ENCODE results near the gene PTPN6. TPM values are rescaled to one million over a fixed set of nuclear protein-coding genes. Genes with fewer than 3 reads are reported as not detected.

Gene PTPN6
- total and polyA plus RNA-seq, 2 of the 8 experiments (the other 6 are each of a cell fraction or from before 2014, with no cell fraction given): 16.3 to 28.4 TPM

GRCh38 chr12:6959058-6959804, 8.1 kb downstream of the PTPN6 start:
- no peaks in the 10 kb centered on the region for H3K79me1 ChIP-seq (ENCODE audit: low read depth, low read length)
- H3K4me3 ChIP-seq (ENCODE audit: extremely low read depth in 1 of 4, insufficient read depth in 2 of 4, low read depth in 3 of 4, low read length in 4 of 4): no peak overlapping the region
- no peak overlapping the region for H4K5ac ChIP-seq (ENCODE audit: insufficient read length, low read depth, low read length)
- no peak for FAIRE-seq
- no peak overlapping the region for H2BK5ac ChIP-seq (ENCODE audit: low read depth, low read length)
- peak overlapping the region; percentile 15 for H4K91ac ChIP-seq (replicated peaks; ENCODE audit: insufficient read length, low read length)
- H3K36me3 ChIP-seq (ENCODE audit: control insufficient read depth in 2 of 4, insufficient read depth in 4 of 4, low read length in 3 of 4): no peaks in the 10 kb centered on the region; a peak in 1 of 8 replicates
- no peak overlapping the region for H2BK20ac ChIP-seq (ENCODE audit: low read length)
- no peak overlapping the region for H3K23ac ChIP-seq (ENCODE audit: insufficient read length)
- H3K56ac ChIP-seq (replicated peaks; ENCODE audit: insufficient read length, low read depth, low read length): no peak overlapping the region
- H3K23me2 ChIP-seq (ENCODE audit: low read depth, low read length): peaks cover 16% of the 10 kb centered on the region; the same call in 1 of the 2 replicates
- H3K18ac ChIP-seq (ENCODE audit: extremely low read depth, low read length): no peak overlapping the region
- no peak overlapping the region for H2AK5ac ChIP-seq (ENCODE audit: low read depth, low read length)
- no peak overlapping the region for H3K4me2 ChIP-seq (ENCODE audit: insufficient read depth in 1 of 2, low read depth in 2 of 2, low read length in 2 of 2)
- no peaks in the 10 kb centered on the region for H4K20me1 ChIP-seq (replicated peaks in 1 of 2; ENCODE audit: control insufficient read depth in 1 of 2, insufficient read depth in 2 of 2, low read length in 2 of 2)
- peaks cover 5 to 30% (median 22%) of the 10 kb centered on the region in 4 experiments for H3K4me1 ChIP-seq (replicated peaks in 1 of 4; ENCODE audit: control insufficient read depth in 3 of 4, insufficient read depth in 4 of 4, low read length in 3 of 4)
- H3K79me2 ChIP-seq (ENCODE audit: control insufficient read depth in 1 of 2, insufficient read depth in 2 of 2, low read length in 2 of 2): peaks cover 0 to 11% of the 10 kb centered on the region in 2 experiments; a peak in 2 of 4 replicates
- H2AFZ ChIP-seq (ENCODE audit: low read length): no peak overlapping the region
- no peaks in the 10 kb centered on the region for H3K27me3 ChIP-seq (replicated peaks in 1 of 4; ENCODE audit: control insufficient read depth in 3 of 4, extremely low read depth in 1 of 4, insufficient read depth in 3 of 4, low read length in 3 of 4)
- H3K9ac ChIP-seq (replicated peaks in 1 of 4; ENCODE audit: extremely low read depth in 1 of 4, low read depth in 3 of 4, low read length in 3 of 4): no peak overlapping the region
- H4K8ac ChIP-seq (ENCODE audit: extremely low read depth, insufficient read depth, low read length): no peak overlapping the region
- DNase-seq (ENCODE audit: low read depth in 1 of 2, low spot score in 2 of 2): no peak
- no peak overlapping the region for H2BK120ac ChIP-seq (replicated peaks; ENCODE audit: low read depth, low read length)
- no peak overlapping the region for H3K4ac ChIP-seq (replicated peaks; ENCODE audit: insufficient read length, low read depth, low read length)
- ChIA-PET CTCF (ENCODE audit: partially characterized antibody) (interaction anchor here (0.7 to 12.2 kb wide), 12 partner anchors 7 to 151 kb away, joined by 3 to 277 read pairs (median 8); partner anchors contain the start of genes C12orf57, PHB2, PTPN6 and RNU7-1), POLR2A (ENCODE audit: partially characterized antibody) (interaction anchor here (0.9 to 44.0 kb wide), 5 partner anchors 10 to 149 kb away, joined by 3 to 1596 read pairs (median 87); partner anchors contain the start of genes ATN1, C12orf57, EMG1 and PHB2)
- WGBS, 2 experiments (ENCODE audit: extremely low coverage in 1 of 2, insufficient coverage in 1 of 2, insufficient read length in 1 of 2, insufficient replicate concordance in 2 of 2, low coverage in 1 of 2, low lambda C conversion rate in 2 of 2, missing lambda C conversion rate in 1 of 2): 90% methylated on average over 24 of the region's 24 CpGs; no CpG with 5 or more reads in 1 of the 2 experiments
- peak overlapping the region; percentile 27; the same call in 1 of the 2 replicates for H2BK12ac ChIP-seq (ENCODE audit: low read depth, low read length)
- no peak overlapping the region for H2BK15ac ChIP-seq (ENCODE audit: low read length)
- H3K9me3 ChIP-seq (ENCODE audit: insufficient read depth in 2 of 2, low read depth in 1 of 2, low read length in 1 of 2): no peaks in the 10 kb centered on the region
- H3K14ac ChIP-seq (ENCODE audit: insufficient read length): no peak overlapping the region
- no peak overlapping the region for H3K27ac ChIP-seq (ENCODE audit: low read depth, low read length)
- TF ChIP-seq ZNF274 (IDR thresholded peaks at IDR 0.05; ENCODE audit: borderline replicate concordance, extremely low read depth, low read length) (no peak), JUND (IDR thresholded peaks at IDR 0.05; ENCODE audit: low read length) (no peak), CHD2 (IDR thresholded peaks at IDR 0.05; ENCODE audit: low read length) (no peak), POLR2AphosphoS5 (IDR thresholded peaks at IDR 0.05; ENCODE audit: low read depth, low read length) (no peak), KDM1A (IDR thresholded peaks at IDR 0.05; ENCODE audit: borderline replicate concordance, low read length) (no peak), ASH2L (IDR thresholded peaks at IDR 0.05; ENCODE audit: low read length) (no peak), EP300 (IDR thresholded peaks at IDR 0.05; ENCODE audit: borderline replicate concordance in 1 of 2, low read depth in 2 of 2, low read length in 2 of 2) (no peak), TEAD4 (IDR thresholded peaks at IDR 0.05; ENCODE audit: low read depth, low read length) (no peak), CTBP2 (IDR thresholded peaks at IDR 0.05; ENCODE audit: borderline replicate concordance, insufficient read depth, insufficient read length, low read length) (no peak), EZH2 (IDR thresholded peaks at IDR 0.05; ENCODE audit: low read depth, low read length, severe bottlenecking) (no peak), GABPA (IDR thresholded peaks at IDR 0.05; ENCODE audit: borderline replicate concordance, insufficient read depth, low read length) (no peak), KDM5A (IDR thresholded peaks at IDR 0.05; ENCODE audit: low read length) (no peak)
